SU-DHL-6 (cell line): ENCODE results near the gene ANXA11.

ENCODE experiments used
- H2AFZ ChIP-seq: fragments of 200-600 bp; sonication (generic); 2 replicates; pipeline ENCODE4 v1.6.1; 2014; ENCODE audit warnings: low read depth, mild to moderate bottlenecking, moderate library complexity, mixed read lengths, antibody characterized with exemption, low read length; ENCODE audit not compliant: severe bottlenecking
- H3F3A ChIP-seq: fragments of 200-600 bp; shearing (Covaris generic); 2 replicates; pipeline ENCODE4 v1.6.0; 2016; ENCODE audit warnings: antibody characterized with exemption, mild to moderate bottlenecking; ENCODE audit not compliant: insufficient read depth
- H3K27ac ChIP-seq: fragments of 200-600 bp; sonication (generic); 2 replicates; pipeline ENCODE4 v1.5.1; 2016; ENCODE audit warnings: low read depth, mild to moderate bottlenecking, low read length, moderate library complexity, mixed read lengths
- H3K27me3 ChIP-seq: fragments of 200-600 bp; sonication (generic), shearing (Covaris generic); 2 replicates; pipeline ENCODE4 v1.6.0; 2014; ENCODE audit warnings: mild to moderate bottlenecking, low read length
- H3K36me3 ChIP-seq: fragments of 200-600 bp; sonication (generic); 2 replicates; pipeline ENCODE4 v1.6.1; 2014; ENCODE audit warnings: mild to moderate bottlenecking, low read length, mixed read lengths
- H3K4me2 ChIP-seq: fragments of 300-600, 200-600 bp; shearing (Covaris generic), sonication (generic); 2 replicates; pipeline ENCODE4 v1.6.0; 2014; ENCODE audit warnings: low read length, low read depth, mild to moderate bottlenecking; ENCODE audit not compliant: poor library complexity, severe bottlenecking
- H3K4me3 ChIP-seq: fragments of 200-600 bp; sonication (generic); 2 replicates; pipeline ENCODE4 v1.5.1; 2014; ENCODE audit warnings: antibody characterized with exemption, low read length, mild to moderate bottlenecking, mixed read lengths; ENCODE audit not compliant: insufficient read depth, poor library complexity, severe bottlenecking
- H3K79me2 ChIP-seq: fragments of 200-600 bp; sonication (generic); 2 replicates; pipeline ENCODE4 v1.6.1; 2014; ENCODE audit warnings: mild to moderate bottlenecking, low read length, moderate library complexity; ENCODE audit not compliant: insufficient read depth
- H3K9ac ChIP-seq: fragments of 200-600 bp; sonication (generic); 2 replicates; pipeline ENCODE4 v1.7.0; 2014; ENCODE audit warnings: mild to moderate bottlenecking, low read length
- H3K9me2 ChIP-seq: fragments of 200-600 bp; sonication (generic); replicated peaks from 2 replicates; pipeline ENCODE4 v1.6.1; 2014; ENCODE audit warnings: low read length; ENCODE audit not compliant: insufficient read depth
- H3K9me3 ChIP-seq: fragments of 200-600 bp; sonication (generic); 2 replicates; pipeline ENCODE4 v1.6.1; 2014; ENCODE audit warnings: low read length, mixed read lengths; ENCODE audit not compliant: insufficient read depth
- H4K20me1 ChIP-seq: fragments of 200-600 bp; sonication (generic); 2 replicates; pipeline ENCODE4 v1.6.1; 2014; ENCODE audit warnings: low read depth, mild to moderate bottlenecking, antibody characterized with exemption, low read length, moderate library complexity, mixed read lengths
- CTCF ChIP-seq: fragments of 200-600 bp; sonication (generic); IDR thresholded peaks from one replicate; pipeline ENCODE4 v1.5.1; 2017; ENCODE audit warnings: antibody characterized with exemption, mild to moderate bottlenecking, low read length, moderate library complexity; ENCODE audit not compliant: insufficient read depth, poor library complexity, severe bottlenecking
- EZH2phosphoT487 ChIP-seq: fragments of 200-600 bp; sonication (generic), shearing (Covaris generic); conservative IDR thresholded peaks from 2 replicates; pipeline ENCODE4 v1.6.1; 2018; ENCODE audit warnings: mild to moderate bottlenecking, antibody characterized with exemption, low read length, moderate library complexity, mixed read lengths

The ANXA11 gene

DNA sequence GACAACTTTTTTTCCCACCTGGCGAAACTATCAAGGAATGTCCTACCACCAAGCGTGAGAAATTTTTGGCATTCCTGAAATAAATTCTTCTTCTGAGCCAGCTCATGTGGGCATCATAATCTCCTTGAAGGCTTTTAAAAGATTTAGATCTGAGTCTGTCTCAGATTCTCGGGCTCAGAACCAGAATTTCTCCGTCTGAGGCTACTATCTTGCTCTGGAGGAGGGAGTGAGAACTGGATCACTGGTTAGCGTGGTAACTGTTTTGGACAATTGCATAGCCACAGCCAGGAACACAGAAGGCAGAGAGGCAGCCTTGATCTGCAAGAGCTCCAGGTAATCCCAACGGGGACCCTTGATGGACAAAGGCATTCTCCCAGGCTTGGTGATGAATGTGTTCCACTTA is 73.8 kb downstream of the ANXA11 start:
- Histone ChIP-seq H3K4me2 (no peak overlapping the region), H3K36me3 (no peaks in the 10 kb centered on the region), H4K20me1 (no peaks in the 10 kb centered on the region), H3K79me2 (no peaks in the 10 kb centered on the region), H3F3A (no peaks in the 10 kb centered on the region), H2AFZ (no peak overlapping the region), H3K9me2 (no peaks in the 10 kb centered on the region), H3K4me3 (no peak overlapping the region), H3K27me3 (no peaks in the 10 kb centered on the region), H3K27ac (no peak overlapping the region), H3K9ac (no peak overlapping the region), H3K9me3 (no peaks in the 10 kb centered on the region)
- no peak for TF ChIP-seq EZH2phosphoT487
- no peak for TF ChIP-seq CTCF

DNA sequence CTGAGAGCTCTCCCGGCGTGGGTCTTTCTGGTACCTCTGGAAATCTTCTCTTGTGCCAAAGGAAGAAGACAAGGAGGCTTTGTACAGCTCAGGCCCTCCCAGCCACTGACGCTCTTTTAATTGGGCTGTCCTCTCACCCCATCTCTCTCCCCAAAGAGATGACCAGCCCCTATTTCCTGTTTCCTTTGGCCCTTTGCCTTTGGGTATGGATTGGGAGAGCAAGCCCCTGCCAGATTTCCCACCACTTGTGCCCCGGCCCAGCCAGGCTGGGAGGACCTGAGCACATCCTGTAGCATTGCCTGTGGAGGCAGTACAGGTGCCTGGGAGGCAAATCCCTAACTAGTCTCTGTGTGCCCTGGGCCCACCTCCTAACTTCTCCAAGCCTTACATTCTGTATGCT is 78.5 kb downstream of the ANXA11 start:
- Histone ChIP-seq H3K9ac (no peak overlapping the region), H3K27ac (no peak overlapping the region), H3K36me3 (no peaks in the 10 kb centered on the region), H4K20me1 (no peaks in the 10 kb centered on the region), H3K4me3 (no peak overlapping the region), H3F3A (no peaks in the 10 kb centered on the region), H3K4me2 (no peak overlapping the region), H2AFZ (no peak overlapping the region), H3K9me2 (no peaks in the 10 kb centered on the region), H3K9me3 (no peaks in the 10 kb centered on the region), H3K27me3 (no peaks in the 10 kb centered on the region), H3K79me2 (no peaks in the 10 kb centered on the region)
- TF ChIP-seq CTCF (no peak), EZH2phosphoT487 (no peak)

- no peaks in the 10 kb centered on the region for H3K36me3 ChIP-seq
- no peaks in the 10 kb centered on the region for H3K27me3 ChIP-seq
- no peak overlapping the region for H3K9ac ChIP-seq
- no peaks in the 10 kb centered on the region for H3K79me2 ChIP-seq
- no peaks in the 10 kb centered on the region for H3K9me3 ChIP-seq
- H3K9me2 ChIP-seq = no peaks in the 10 kb centered on the region
- H3K4me3 ChIP-seq = no peak overlapping the region
- H2AFZ ChIP-seq = no peak overlapping the region
- TF ChIP-seq CTCF (no peak), EZH2phosphoT487 (no peak)
- H4K20me1 ChIP-seq = no peaks in the 10 kb centered on the region
- no peaks in the 10 kb centered on the region for H3F3A ChIP-seq
- H3K4me2 ChIP-seq = no peak overlapping the region
- no peak overlapping the region for H3K27ac ChIP-seq
These were observed 82.6 kb downstream of the ANXA11 start for GRCh38 chr10:80122746-80123145.
